NCI-H748 (cell line): ENCODE measurements around the gene HMCN1.

Experiments
- DNase-seq: peaks from one replicate; lab custom pipeline; 2025; ENCODE audit not compliant: unreplicated experiment; lab: John Stamatoyannopoulos, UW

HMCN1 gene

DNA sequence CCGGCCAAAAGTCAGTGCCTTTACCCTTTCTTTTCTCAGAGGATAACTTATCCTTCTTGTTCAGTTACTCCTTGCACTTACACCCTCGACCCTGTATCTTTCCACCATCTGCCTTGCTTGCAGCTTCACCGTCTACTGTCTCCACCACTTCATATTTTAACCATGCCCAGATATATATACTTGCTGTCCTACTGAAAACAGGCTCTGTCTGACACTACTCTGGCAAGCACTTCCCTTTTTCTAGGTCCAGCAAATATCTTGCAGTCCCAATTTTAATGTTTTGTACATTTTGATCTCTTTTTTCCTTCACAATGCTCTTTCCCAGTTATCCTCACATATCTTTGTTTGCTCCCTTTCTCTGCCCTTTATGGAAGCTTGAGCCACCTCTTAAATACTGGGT lies 332.2 kb downstream of the HMCN1 start:
- no peak for DNase-seq

DNA sequence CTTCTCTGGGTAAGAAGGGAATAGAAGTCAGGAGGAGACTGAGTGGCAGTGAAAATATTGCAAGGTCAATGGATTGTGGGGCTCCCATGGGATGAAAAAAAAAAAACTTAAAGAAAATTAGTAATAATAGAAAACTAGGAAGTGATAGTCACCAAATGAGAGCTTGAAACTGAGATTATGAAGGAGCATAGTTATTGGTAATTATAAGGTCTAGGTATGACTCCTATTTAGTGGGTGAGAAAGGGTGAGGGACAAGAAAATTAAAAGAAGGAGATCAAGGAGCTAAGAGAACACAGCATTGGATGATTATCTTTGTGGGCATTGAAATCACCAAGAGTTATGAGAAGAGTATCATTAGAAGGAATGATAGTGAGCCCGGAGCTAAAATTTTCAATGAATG lies 339.5 kb downstream of the HMCN1 start:
- no peak for DNase-seq

DNA sequence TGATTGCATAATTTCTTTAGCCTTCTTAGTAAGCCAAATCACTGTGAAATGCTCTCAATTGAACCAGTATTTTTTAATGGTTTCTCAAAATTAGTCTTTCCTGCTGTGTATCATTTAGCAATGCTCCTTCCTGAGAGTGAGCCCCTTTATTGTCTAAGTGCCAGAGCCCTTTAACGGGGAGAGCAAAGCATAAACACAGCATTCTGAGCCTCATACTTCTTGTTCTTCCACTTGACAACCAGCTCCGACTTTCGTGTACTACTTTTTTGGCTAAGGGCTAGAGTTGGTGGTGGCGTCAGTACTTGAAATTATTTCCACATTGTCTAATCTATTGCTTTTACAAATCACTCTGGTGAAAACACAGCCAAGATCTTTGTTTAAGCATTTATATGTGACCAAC lies 341.8 kb downstream of the HMCN1 start:
- no peak for DNase-seq

DNA sequence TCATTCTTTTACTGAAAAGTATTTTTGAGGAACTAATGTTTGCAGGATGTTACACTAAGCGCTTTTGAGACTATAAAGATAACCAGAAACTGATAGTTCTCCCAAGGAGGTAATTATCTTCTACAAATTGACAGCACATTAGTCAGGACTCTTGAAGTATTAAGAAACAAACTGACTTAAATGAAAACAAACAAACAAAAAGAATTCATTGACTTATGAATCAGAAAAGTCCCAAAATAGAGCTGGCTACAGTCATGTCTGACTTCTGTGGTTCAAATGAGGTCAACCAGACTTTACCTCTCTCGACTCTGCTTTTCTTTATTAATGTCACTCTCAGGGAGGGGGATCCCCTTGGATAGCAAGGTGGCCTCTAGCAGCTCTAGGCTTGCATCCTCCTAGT lies 344.1 kb downstream of the HMCN1 start:
- no peak for DNase-seq

DNA sequence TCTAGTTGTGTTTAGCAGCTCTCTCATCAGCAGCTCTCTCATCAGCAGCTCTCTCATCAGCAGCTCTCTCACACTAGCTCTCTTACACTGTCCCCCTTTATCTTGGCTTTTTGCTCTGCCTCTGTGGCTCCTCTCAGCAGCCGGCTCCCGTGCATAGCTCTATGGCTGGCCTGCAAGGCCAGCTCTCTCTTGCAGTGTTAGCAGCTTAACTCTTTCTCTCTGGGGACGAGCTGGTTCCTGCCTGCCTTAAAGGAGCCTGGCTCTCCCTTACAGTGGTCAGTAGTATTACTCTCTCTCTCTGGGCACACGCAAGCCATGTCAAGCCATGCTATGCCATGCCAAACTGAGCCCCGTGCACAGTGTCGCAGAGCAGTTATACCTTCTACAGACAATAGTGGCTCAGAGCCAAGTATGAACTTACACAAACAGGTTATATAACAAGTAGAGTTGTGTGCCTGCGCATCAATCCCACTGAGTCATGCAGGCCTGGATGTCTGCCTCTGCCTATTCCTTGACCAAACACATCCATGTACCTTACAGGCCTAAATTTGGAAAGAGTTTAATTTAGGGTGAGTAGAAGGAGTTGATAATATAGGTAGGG lies 345.0 kb downstream of the HMCN1 start:
- no peak for DNase-seq

DNA sequence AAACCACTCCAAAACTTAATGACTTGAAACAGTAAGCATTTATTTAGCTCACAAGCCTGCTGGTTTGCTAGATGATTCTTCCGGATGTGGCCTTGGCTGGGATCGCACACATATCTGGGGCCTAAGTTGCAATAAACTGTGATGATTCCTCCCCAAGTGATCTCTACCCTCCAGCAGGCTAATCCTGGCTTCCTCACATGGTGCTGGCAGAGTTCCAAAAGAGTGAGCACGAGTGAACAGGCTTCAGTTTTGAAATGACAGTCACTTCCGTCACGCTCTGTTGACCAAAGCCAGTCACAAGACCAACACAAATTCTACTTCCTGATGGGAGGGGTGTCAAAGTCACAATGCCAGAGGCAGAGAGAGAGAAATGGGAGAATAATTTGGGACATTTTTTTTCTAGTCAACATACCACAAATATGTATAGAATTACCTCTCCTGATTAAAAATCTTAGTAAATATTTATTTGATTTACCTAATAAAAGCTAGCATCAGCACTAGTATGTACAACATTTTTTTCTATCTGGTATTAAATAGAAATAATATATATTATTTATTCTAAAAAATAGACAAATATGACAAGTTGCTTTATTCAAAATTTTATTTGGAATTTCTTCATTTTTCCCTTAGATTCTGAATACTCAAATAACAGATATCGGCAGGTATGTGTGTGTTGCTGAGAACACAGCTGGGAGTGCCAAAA lies 348.2 kb downstream of the HMCN1 start:
- DNase-seq: peak; percentile 89

DNA sequence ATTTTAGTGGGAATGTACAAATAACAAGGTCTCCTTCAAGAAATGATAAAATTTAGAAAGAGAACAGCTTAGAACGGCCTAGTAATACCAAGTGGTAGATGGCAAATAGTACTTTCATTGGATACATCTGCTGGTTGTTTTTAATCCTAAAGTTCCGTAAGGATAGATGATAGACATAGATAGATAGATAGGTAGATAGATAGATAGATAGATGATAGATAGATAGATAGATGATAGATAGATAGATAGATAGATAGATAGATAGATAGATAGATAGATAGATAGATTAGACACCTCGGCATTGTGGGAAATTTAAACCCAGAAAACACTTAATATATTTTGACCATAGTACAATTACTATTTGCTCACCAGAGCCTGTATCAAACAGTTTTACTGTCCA lies 352.4 kb downstream of the HMCN1 start:
- no peak for DNase-seq

DNA sequence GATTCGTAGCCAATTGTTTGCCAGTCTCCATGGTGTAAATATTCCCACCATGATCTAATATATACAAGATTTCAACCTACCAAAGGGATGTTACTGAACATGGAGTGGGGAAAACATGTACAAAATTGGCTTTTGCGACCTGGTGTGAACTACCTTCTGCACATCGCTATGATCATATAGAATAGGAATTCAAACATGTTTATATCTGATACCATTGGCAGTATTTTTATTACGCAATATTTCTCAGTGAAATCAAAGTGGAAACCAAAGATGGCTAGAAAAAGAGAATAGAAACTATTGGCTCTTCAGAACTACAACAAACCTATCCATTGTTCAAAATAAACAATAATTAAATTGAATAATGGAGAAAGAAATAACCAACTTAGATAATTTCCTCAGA lies 355.7 kb downstream of the HMCN1 start:
- no peak for DNase-seq

DNA sequence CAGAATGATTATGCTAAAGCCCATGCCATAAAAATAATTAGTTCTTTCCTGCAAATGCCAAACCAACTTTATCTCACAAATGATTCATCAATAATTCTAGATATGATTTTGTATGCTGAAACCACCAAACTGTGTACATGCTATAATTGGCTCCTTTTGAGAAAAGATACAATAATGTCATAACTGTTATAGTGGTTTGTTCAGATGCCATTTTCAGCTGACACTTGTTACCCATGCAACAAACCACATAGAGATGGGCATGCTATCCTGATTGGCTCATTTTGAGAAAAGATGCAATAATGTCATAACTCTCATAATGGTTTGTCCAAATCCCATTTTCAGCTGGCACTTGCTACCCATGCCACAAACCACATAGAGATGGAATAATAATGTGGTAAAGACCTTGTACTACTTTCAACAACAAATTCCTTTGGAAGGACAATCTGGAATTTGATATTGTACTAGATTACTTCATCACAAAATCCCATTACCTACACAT lies 357.1 kb downstream of the HMCN1 start:
- no peak for DNase-seq

DNA sequence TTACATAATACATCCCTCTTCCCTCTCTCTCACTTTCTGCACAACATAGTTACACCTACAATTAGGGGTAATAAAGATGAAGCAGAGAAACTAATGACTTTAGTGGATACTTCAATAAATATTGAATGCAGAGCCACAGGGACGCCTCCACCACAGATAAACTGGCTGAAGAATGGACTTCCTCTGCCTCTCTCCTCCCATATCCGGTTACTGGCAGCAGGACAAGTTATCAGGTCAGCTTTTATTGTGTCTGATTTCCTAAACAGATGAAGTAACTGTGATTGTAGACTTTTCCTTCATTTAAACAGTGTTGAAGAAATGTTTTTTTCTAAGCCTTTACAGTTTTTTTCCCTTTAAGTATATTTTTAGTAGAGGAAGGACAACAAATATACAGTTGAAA lies 359.2 kb downstream of the HMCN1 start:
- DNase-seq: no peak

DNA sequence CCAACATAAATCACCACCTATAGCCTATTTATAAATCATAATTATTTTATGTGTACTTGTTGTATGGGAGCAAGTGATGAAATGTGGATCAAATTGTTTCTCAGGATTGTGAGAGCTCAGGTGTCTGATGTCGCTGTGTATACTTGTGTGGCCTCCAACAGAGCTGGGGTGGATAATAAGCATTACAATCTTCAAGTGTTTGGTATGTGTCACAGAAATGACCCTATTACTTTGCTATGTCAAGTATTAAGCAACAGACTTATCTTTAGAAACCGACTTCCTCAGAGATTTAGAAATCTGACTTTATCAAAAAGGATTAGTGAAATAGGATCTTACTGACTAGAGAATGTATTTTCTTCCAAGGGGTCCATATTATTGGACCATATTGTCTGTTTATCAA lies 360.0 kb downstream of the HMCN1 start:
- DNase-seq: no peak

DNA sequence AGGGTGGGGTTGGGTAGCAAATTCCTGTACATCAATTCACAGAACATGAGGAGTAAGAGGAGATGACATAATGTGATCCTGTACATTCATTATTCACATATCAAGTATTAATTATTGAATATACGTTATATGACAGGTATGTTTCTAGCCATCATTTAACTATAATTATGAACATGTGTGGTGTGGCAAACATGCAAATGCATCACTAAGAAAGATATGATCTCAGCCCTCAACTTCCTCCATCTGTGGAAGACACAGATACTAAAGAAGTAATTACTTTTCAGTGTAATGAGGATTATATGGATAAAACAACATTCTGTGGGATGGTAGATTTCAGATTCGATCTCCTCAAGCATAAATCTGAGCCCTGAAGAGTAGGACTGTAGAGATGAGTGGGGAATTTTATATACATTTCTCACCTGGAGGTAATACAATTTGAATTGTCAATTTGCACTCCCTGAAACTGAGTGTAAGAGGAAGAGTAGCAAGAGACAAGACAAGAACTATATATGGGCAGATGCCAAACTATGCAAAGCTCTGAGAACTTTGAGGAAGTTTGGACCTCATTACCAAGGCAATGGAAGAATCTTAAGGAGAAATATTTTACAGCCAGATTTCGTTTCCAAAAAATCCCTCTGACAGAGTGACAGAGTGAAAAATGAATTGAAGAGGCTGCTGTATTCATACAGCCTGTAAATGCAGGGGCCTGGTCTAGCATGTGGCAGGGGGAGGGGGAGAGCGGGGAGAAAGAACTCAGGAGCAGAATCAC lies 365.3 kb downstream of the HMCN1 start:
- no peak for DNase-seq

DNA sequence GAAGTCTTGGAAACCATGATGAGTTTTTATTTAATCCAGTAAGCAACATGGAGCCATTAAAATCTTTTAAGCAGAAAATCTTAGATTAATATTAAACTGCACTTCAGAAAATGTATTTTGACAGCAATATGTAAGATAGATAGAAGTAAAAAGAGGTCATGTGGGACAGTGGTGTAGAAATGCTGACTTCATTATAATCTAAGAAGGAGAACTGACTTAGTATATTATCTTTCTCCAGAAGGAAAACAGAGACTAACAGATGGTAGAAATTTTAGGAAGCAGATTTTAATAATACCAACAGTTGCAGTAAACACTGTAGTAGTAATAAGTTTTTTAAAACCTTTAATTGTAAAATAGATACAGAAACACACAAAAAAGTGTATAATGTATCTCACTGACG lies 367.9 kb downstream of the HMCN1 start:
- DNase-seq: no peak

DNA sequence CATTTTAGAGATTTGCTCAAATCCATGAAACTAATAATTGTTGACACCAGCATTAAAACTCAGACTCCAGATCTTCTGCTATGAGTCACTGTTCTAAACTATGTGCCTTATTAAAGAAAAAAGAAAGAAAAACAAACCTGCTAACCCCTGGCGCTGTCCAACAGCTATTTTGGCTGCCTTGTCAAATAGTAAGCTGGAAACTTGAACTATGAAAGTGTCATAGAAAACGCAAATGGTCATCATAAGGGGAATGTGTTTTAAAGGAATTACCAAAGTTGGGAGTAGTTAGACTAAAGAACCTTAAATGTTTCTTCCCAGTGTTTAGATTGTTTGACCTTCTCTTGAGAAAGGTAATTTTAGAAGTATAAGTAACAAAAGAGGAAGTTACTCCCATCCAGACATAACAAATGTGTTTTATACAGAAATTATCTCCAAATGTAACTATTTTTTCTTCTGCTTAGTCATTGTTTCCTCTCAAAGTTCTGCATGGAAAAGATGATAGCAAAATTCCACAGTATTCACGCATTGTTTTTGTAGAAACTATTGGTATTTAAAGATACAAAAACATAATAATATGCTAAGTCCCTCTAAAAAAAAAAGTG lies 368.5 kb downstream of the HMCN1 start:
- no peak for DNase-seq

DNA sequence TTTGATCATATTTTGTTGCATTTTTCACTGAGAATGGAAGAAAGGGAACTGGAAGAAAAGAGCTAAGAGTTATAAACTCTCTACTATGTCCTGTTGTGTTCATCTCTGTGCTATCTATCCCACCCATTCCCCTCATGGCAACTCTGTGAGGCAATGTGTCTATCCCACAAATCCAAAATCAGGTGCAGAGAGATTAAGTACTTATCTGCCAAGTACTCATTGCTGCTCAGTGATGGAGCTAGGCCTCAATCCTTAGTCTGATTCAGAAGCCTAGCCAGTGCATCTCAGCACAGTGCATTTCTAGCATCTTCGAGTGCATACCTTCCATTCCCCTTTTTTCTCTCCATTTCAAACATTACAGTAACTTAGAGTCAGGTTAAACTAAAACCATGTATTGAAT lies 370.3 kb downstream of the HMCN1 start:
- DNase-seq: no peak

DNA sequence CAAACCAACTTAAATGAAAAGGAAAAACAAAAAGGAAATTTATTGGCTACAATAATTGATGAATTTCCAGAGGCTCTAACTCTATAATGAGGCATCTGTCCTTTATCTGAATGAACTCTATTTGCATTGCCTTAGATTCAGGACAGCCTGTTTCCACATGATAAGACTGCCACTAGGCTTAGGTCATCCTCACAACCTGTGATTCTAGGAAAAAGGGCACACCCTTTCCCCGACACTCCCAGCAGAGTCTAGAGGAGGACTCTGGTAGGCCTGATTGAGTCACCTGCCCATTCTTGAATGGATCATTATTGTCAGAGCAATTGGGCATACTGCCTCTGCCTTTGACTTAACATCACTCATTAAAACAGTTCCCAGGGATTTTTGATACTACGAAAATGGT lies 378.1 kb downstream of the HMCN1 start:
- DNase-seq: no peak

DNA sequence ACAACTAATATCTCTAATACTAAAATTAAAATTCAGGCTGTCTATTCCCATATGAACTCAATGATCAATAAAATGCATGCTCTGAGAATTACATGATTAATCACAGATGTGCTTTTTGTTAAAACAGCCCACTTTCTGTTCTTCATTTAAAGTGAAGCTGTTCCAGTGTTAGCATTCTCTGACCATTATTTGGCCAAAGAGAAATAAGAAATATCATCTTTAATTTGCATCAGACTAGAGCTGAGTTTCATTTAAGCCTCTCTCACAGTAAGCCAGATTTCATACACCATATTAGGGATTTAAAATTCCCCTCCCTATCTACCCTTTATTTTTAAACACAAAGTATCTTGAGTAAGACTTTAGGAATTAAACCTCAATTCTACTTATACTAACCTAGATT lies 379.3 kb downstream of the HMCN1 start:
- DNase-seq: no peak

DNA sequence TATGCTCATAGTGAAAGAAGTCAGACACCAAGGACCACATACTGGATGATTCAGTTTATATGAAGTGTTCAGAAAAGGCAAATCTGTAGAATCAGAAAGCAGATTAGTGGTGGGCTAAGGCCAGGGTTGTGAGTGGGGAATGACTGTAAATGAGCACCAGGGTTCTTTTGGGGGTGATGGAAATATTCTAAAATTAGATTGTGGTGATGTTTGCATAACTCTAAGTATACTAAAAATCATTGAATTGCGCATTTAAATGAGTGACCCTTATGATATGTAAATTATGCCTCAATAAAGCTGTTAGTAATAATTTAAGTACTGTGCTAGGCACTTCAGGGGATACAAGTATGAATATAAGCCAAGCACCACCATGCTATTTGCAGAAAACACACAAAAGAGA lies 384.5 kb downstream of the HMCN1 start:
- no peak for DNase-seq

DNA sequence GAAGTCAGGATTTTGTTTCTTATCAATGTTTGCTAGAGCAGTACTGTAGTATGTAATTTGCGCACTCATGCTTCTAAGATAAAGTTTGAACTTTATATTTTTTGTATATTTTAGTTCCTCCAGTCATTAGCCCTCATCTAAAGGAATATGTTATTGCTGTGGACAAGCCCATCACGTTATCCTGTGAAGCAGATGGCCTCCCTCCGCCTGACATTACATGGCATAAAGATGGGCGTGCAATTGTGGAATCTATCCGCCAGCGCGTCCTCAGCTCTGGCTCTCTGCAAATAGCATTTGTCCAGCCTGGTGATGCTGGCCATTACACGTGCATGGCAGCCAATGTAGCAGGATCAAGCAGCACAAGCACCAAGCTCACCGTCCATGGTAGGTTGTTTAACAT lies 388.6 kb downstream of the HMCN1 start:
- DNase-seq: no peak

DNA sequence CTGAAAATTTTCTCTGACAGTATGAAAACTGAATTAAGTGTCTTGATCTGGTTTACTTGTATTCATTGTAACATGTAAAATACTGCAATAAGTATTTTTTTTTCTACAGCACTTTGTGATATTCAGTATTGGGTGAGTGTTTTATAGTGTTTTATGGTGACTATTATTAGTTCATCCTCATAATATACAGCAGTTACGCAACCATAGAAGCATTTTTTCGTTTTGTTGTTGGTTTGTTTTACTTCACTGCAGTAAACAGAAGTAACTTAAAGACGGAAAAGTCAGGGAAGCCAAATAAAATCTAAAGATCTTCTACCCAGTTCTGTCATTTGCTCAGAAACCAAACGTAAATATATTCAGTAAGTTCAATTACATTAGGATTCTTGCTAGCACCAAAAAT lies 390.8 kb downstream of the HMCN1 start:
- DNase-seq: no peak

DNA sequence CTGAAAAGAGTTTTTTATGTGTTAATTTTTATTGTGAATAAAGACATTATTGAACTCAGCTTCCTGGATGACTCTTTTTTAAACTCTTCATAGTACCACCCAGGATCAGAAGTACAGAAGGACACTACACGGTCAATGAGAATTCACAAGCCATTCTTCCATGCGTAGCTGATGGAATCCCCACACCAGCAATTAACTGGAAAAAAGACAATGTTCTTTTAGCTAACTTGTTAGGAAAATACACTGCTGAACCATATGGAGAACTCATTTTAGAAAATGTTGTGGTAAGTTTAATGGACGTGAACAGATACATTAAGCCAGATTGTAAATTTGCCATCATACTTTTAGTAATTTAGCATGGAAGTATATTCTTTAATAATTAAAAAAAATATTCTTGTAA lies 391.3 kb downstream of the HMCN1 start:
- no peak for DNase-seq

DNA sequence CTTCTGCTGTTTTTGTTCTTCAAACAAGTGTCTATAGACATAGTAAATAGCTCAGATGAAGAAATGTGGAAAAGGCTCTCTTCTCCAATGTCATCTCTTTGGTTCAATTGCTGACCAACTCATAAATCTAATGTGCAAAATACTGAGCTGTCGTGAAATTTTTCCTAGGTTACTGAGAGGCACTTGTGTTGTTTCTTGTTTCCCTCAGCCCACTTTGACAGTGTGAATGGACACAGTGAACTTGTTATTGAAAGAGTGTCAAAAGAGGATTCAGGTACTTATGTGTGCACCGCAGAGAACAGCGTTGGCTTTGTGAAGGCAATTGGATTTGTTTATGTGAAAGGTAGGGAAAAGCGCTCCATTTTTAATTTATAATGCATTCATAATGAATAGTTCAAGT lies 395.6 kb downstream of the HMCN1 start:
- DNase-seq: no peak
